ENCODE results near the gene TC2N. TPM values are rescaled to one million over a fixed set of nuclear protein-coding genes. Genes with fewer than 3 reads are reported as not detected.

The TC2N gene
- total and polyA plus RNA-seq, 2 experiments from 2014 or later, result 10.0 to 35.0 TPM

GRCh38 chr14:91854327-91854934 is 12.9 kb downstream of the TC2N start:
- H3K36me3 Mint-ChIP-seq (ENCODE audit: low read depth), result no peaks in the 10 kb centered on the region
- Histone ChIP-seq H3K9me2 (ENCODE audit: insufficient read depth) (peaks cover 3% of the 10 kb centered on the region; the same call in 1 of the 2 replicates), H4K20me1 (replicated peaks; ENCODE audit: insufficient read depth) (no peaks in the 10 kb centered on the region), H3K36me3 (ENCODE audit: insufficient read depth) (no peaks in the 10 kb centered on the region), H3K4me3 (no peak overlapping the region), H3K4me2 (peak overlapping the region; percentile 45; the same call in 1 of the 2 replicates), H3K27me3 (ENCODE audit: insufficient read depth) (no peaks in the 10 kb centered on the region), H3F3A (replicated peaks; ENCODE audit: low read depth) (no peaks in the 10 kb centered on the region), H3K79me2 (replicated peaks; ENCODE audit: insufficient read depth) (no peaks in the 10 kb centered on the region), H3K27ac (ENCODE audit: low read depth) (no peak overlapping the region), H2AFZ (peak overlapping the region; percentile 92), H3K4me1 (ENCODE audit: insufficient read depth) (peaks cover 11% of the 10 kb centered on the region)
- TF ChIP-seq EZH2phosphoT487 (IDR thresholded peaks at IDR 0.05; ENCODE audit: unreplicated experiment) (no peak), ZNF114 (CRISPR knock-in tag; IDR thresholded peaks at IDR 0.05) (no peak), ZNF462 (CRISPR knock-in tag; IDR thresholded peaks at IDR 0.05) (no peak), EZH2 (IDR thresholded peaks at IDR 0.05; ENCODE audit: low read depth, unreplicated experiment) (no peak), JUNB (IDR thresholded peaks at IDR 0.05; ENCODE audit: unreplicated experiment) (no peak), REST (IDR thresholded peaks at IDR 0.05; ENCODE audit: unreplicated experiment) (no peak), NANOG (IDR thresholded peaks at IDR 0.05; ENCODE audit: borderline replicate concordance) (no peak), CTCF (conservative IDR thresholded peaks at IDR 0.05; ENCODE audit: low read depth in 2 of 2) (no peak), ZNF331 (CRISPR knock-in tag; IDR thresholded peaks at IDR 0.05; ENCODE audit: low read depth) (no peak), STAT1 (IDR thresholded peaks at IDR 0.05; ENCODE audit: unreplicated experiment) (no peak)
- ATAC-seq (peak; percentile 40; the same call in 2 of the 3 replicates), DNase-seq (ENCODE audit: low spot score) (no peak)
- no peak overlapping the region for H3K27ac Mint-ChIP-seq
- no peaks in the 10 kb centered on the region for H3K9me3 Mint-ChIP-seq
- no peak overlapping the region for H3K4me3 Mint-ChIP-seq
- peaks cover 3% of the 10 kb centered on the region for H3K27me3 Mint-ChIP-seq (ENCODE audit: insufficient read depth, low read depth, poor library complexity)
- peaks cover 20% of the 10 kb centered on the region for H3K4me1 Mint-ChIP-seq

All from GM23338 (cell line).